ENCODE results near the gene ZBTB8A. TPM values are rescaled to one million over a fixed set of nuclear protein-coding genes. Genes with fewer than 3 reads are reported as not detected.
A peak's percentile ranks its signal among the peaks of the same experiment; 100 is the strongest.

Gene ZBTB8A
- total RNA-seq, 2 experiments from 2014 or later, result 0.29 to 0.54 TPM

DNA sequence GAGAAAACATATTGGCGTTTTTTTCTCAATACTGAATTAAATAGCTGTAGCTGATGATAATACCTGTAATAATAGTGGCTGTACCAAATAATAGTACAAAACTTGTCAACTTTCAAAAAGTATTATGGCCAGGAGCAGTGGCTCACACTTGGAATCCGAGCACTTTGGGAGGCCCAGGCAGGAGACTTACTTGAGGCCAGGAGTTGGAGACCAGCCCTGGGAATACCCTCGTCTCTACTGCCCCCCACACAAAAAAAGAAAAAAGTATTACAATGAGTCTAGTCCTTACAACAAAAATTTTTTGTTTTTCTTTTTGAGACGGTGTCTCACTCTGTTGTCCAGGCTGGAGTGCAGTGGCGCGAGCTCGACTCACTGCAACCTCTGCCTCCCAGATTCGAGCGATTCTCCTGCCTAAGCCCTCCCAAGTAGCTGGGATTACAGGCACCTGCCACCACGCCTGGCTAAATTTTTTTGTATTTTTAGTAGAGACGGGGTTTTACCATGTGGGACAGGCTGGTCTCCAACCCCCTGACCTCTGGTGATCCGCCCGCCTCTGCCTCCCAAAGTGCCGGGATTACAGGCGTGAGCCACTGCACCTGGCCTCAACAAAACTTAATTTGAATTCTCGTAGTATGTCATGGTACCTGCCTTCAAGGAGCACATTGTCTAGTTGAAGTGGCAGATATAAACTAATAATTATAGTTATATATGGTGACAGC is 113.2 kb downstream of the ZBTB8A start:
- peaks cover 85% of the 10 kb centered on the region for H3K79me2 ChIP-seq (ENCODE audit: insufficient read depth, low read depth, low read length)
- H3K36me3 ChIP-seq (ENCODE audit: insufficient read depth, low read length), result peaks cover 67% of the 10 kb centered on the region
- H3K4me1 ChIP-seq (ENCODE audit: insufficient read depth, low read length, poor library complexity, severe bottlenecking), result peaks cover 49% of the 10 kb centered on the region
- BruUV-seq (replicated peaks), result no TSS peak
- intact Hi-C loops (cut with micrococcal nuclease; ENCODE audit: unreplicated experiment), result no loop called here
- H3K9me2 ChIP-seq (ENCODE audit: insufficient read depth, low read length), result no peaks in the 10 kb centered on the region
- ChIA-PET CTCF (ENCODE audit: unreplicated experiment) (no interaction called here), POLR2A (interaction anchor here (0.5 to 1.5 kb wide), 3 partner anchors 8 to 1855 kb away, joined by 3 to 5 read pairs (median 3); no protein-coding TSS in a partner anchor)
- peak overlapping the region; percentile 96 for H3K27ac ChIP-seq (ENCODE audit: low read depth, low read length, poor library complexity, severe bottlenecking)
- H3K4me3 ChIP-seq (ENCODE audit: low read depth, low read length, poor library complexity, severe bottlenecking), result peak overlapping the region; percentile 82
- peak; percentile 10 for DNase-seq (ENCODE audit: low spot score)
- TF ChIP-seq, protein P1, sequence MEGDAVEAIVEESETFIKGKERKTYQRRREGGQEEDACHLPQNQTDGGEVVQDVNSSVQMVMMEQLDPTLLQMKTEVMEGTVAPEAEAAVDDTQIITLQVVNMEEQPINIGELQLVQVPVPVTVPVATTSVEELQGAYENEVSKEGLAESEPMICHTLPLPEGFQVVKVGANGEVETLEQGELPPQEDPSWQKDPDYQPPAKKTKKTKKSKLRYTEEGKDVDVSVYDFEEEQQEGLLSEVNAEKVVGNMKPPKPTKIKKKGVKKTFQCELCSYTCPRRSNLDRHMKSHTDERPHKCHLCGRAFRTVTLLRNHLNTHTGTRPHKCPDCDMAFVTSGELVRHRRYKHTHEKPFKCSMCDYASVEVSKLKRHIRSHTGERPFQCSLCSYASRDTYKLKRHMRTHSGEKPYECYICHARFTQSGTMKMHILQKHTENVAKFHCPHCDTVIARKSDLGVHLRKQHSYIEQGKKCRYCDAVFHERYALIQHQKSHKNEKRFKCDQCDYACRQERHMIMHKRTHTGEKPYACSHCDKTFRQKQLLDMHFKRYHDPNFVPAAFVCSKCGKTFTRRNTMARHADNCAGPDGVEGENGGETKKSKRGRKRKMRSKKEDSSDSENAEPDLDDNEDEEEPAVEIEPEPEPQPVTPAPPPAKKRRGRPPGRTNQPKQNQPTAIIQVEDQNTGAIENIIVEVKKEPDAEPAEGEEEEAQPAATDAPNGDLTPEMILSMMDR (conservative IDR thresholded peaks at IDR 0.05; ENCODE audit: low read length), result peak; percentile 30
- no peak for TF ChIP-seq EZH2phosphoT487 (IDR thresholded peaks at IDR 0.05; ENCODE audit: borderline replicate concordance, low read depth, low read length)
- peak overlapping the region; percentile 81 for H3K4me2 ChIP-seq (ENCODE audit: low read length)
- H4K20me1 ChIP-seq (ENCODE audit: insufficient read depth, low read length), result peaks cover 18% of the 10 kb centered on the region; the same call in 1 of the 2 replicates
- H3K9me3 ChIP-seq (ENCODE audit: low read length), result no peaks in the 10 kb centered on the region
- no peak overlapping the region for H2AFZ ChIP-seq (ENCODE audit: low read length)

Small RNA genes lying within 50 kb of the gene (small RNA-seq; reads per million reads assigned to genes)
- gene RF00019, result not detected

Other genes with a start within 250 kb of the ZBTB8A start
- 259 and 270 TPM in 2 replicates for gene HDAC1, start 247.3 kb upstream of the ZBTB8A start, total RNA-seq (2014; rRNA removed; shearing (Covaris generic))
- 254 and 263 TPM in 2 replicates for gene HDAC1, start 247.3 kb upstream of the ZBTB8A start, total RNA-seq (2022)
- 120 and 130 TPM in 2 replicates for gene MARCKSL1, start 203.2 kb upstream of the ZBTB8A start, total RNA-seq (2014; rRNA removed; shearing (Covaris generic))
- gene MARCKSL1, start 203.2 kb upstream of the ZBTB8A start, total RNA-seq (2022), result 246 and 288 TPM in 2 replicates
- gene FAM229A, start 176.9 kb upstream of the ZBTB8A start, total RNA-seq (2014; rRNA removed; shearing (Covaris generic)), result 3.2 and 5.2 TPM in 2 replicates
- gene FAM229A, start 176.9 kb upstream of the ZBTB8A start, total RNA-seq (2022), result 13.5 and 16.5 TPM in 2 replicates
- 1.1 and 2.0 TPM in 2 replicates for gene TSSK3, start 176.9 kb upstream of the ZBTB8A start, total RNA-seq (2014; rRNA removed; shearing (Covaris generic))
- 7.8 and 10.1 TPM in 2 replicates for gene TSSK3, start 176.9 kb upstream of the ZBTB8A start, total RNA-seq (2022)
- 21.8 and 29.6 TPM in 2 replicates for gene BSDC1, start 145.0 kb upstream of the ZBTB8A start, total RNA-seq (2014; rRNA removed; shearing (Covaris generic))
- 41.8 and 42.5 TPM in 2 replicates for gene BSDC1, start 145.0 kb upstream of the ZBTB8A start, total RNA-seq (2022)
- 0.03 TPM in 1 of 2 replicates, not detected in the other for gene ZBTB8B, start 74.4 kb upstream of the ZBTB8A start, total RNA-seq (2014; rRNA removed; shearing (Covaris generic))
- gene ZBTB8B, start 74.4 kb upstream of the ZBTB8A start, total RNA-seq (2022), result not detected in 2 replicates
- gene ZBTB8OS, start 111.1 kb downstream of the ZBTB8A start, total RNA-seq (2014; rRNA removed; shearing (Covaris generic)), result 57.5 and 61.1 TPM in 2 replicates
- gene ZBTB8OS, start 111.1 kb downstream of the ZBTB8A start, total RNA-seq (2022), result 110 and 119 TPM in 2 replicates
- 353 and 393 TPM in 2 replicates for gene RBBP4, start 111.8 kb downstream of the ZBTB8A start, total RNA-seq (2014; rRNA removed; shearing (Covaris generic))
- gene RBBP4, start 111.8 kb downstream of the ZBTB8A start, total RNA-seq (2022), result 597 and 621 TPM in 2 replicates
- 0.09 TPM in 1 of 2 replicates, not detected in the other for gene SYNC, start 163.3 kb downstream of the ZBTB8A start, total RNA-seq (2014; rRNA removed; shearing (Covaris generic))
- not detected in 2 replicates for gene SYNC, start 163.3 kb downstream of the ZBTB8A start, total RNA-seq (2022)